Breast epithelium (tissue), 3 donors: ENCODE measurements around the gene MBOAT1.

Experiments used
- POLR2A ChIP-seq: fragments of 450-650 bp; IDR thresholded peaks from one replicate; pipeline ENCODE4 v1.6.1; 2016; ENCODE audit warnings: antibody characterized with exemption, mild to moderate bottlenecking, moderate library complexity
- TF ChIP-seq, protein P1 (sequence below), 3 donors: fragments of 450-650 bp; IDR thresholded peaks; one replicate each; pipeline ENCODE4 v1.5.1; 2016 to 2017; ENCODE audit warnings: antibody characterized with exemption in 3 of 3, mild to moderate bottlenecking in 3 of 3, moderate library complexity in 3 of 3

GRCh38 chr6:20153194-20153593, 59.1 kb downstream of the MBOAT1 start:
- TF ChIP-seq, protein P1, sequence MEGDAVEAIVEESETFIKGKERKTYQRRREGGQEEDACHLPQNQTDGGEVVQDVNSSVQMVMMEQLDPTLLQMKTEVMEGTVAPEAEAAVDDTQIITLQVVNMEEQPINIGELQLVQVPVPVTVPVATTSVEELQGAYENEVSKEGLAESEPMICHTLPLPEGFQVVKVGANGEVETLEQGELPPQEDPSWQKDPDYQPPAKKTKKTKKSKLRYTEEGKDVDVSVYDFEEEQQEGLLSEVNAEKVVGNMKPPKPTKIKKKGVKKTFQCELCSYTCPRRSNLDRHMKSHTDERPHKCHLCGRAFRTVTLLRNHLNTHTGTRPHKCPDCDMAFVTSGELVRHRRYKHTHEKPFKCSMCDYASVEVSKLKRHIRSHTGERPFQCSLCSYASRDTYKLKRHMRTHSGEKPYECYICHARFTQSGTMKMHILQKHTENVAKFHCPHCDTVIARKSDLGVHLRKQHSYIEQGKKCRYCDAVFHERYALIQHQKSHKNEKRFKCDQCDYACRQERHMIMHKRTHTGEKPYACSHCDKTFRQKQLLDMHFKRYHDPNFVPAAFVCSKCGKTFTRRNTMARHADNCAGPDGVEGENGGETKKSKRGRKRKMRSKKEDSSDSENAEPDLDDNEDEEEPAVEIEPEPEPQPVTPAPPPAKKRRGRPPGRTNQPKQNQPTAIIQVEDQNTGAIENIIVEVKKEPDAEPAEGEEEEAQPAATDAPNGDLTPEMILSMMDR (IDR thresholded peaks at IDR 0.05): no peak
- no peak for TF ChIP-seq POLR2A
